Measurements from ENCODE around the gene EPHA7.

The EPHA7 gene

DNA sequence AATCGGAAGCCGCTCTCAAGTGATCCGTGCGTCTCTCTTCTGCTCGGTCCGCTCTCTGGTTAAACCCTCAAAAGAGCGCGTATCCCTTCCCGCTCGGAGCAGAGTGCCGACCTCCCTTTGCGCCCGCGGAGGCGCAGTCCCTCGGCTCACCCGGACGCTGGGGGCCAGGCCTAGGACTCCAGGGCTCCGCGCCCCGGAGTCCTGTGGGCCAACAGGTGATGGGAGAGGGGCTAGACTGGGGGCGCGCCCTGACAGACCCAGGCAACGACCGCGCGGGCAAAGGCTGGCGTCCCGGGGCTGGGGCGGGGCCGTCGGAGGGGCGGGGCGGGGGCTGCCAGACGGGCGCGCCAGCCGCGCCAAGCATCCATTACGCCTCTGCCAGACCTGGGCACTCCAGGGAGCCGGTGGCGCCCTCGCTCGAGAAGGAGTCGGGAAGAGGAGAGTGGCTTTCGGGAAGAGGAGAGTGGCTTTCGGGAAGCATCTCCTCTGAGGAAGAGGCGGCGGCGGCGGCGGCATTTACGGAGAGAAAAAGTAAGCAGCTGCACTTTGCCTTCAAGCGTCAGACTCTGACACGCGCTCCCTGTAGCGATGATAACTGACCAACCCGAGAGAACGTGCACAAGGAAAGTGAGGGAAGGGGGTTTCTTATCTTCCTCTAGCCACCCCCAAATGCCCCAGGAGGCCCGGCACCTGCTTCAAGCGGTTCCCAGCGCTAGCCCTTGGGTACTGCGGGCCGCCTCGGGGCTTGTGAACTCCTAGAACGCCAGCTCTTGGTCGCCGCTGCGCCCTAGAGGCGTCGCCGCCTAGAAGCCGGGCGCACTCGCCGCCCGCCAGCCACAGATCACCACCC lies 2.6 kb downstream of the EPHA7 start:
- Mint-ChIP-seq H3K4me1 (ENCODE audit: low read depth) (peaks cover 14% of the 10 kb centered on the region), H3K27ac (no peak overlapping the region), H3K36me3 (ENCODE audit: low read depth) (no peaks in the 10 kb centered on the region), H3K4me3 (peak overlapping the region; percentile 70), H3K27me3 (ENCODE audit: low read depth) (peaks cover 51% of the 10 kb centered on the region), H3K9me3 (no peaks in the 10 kb centered on the region)

DNA sequence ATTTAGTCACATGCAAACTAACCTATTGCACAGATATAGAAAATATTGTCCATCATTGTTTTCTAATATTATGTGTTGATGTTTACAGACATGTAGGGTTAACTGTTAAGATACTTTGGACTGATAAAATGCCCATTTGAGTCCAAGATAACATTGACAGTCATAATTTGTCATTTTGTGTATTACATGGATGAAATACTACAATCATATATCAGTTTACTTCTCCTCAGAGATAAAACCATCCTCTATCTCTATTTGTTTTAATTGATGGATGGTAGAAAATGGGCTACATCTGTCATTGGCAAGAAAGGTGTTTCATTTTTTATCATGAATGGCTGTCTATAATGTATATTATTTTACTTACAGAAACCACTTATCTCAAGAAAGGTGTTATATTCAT lies 6.2 kb downstream of the EPHA7 start:
- Mint-ChIP-seq H3K27me3 (ENCODE audit: low read depth) (peaks cover 24% of the 10 kb centered on the region), H3K4me1 (ENCODE audit: low read depth) (peaks cover 6% of the 10 kb centered on the region), H3K27ac (no peak overlapping the region), H3K4me3 (no peak overlapping the region), H3K9me3 (no peaks in the 10 kb centered on the region), H3K36me3 (ENCODE audit: low read depth) (no peaks in the 10 kb centered on the region)

DNA sequence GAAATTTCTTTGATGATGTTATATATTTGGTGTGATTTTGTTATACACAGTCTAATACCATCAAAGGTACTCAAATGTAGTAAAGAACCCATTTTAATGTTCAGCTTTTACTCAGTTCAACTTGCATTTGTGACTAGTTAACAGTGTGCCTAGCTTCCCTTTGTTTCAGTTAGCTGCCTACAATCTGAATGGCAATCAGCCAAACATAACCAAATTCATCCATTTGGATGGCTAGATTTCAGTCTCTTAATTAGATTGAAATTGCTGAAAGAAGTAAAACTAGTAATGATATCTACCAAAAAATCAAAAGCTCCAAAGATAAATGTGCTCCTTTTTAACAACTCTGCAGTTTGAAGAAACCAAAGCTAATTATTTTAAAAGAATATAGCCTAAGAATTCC lies 6.9 kb downstream of the EPHA7 start:
- peaks cover 3% of the 10 kb centered on the region for H3K4me1 Mint-ChIP-seq (ENCODE audit: low read depth)
- no peak overlapping the region for H3K27ac Mint-ChIP-seq
- H3K4me3 Mint-ChIP-seq: no peak overlapping the region
- H3K27me3 Mint-ChIP-seq (ENCODE audit: low read depth): peaks cover 16% of the 10 kb centered on the region
- no peaks in the 10 kb centered on the region for H3K36me3 Mint-ChIP-seq (ENCODE audit: low read depth)
- H3K9me3 Mint-ChIP-seq: no peaks in the 10 kb centered on the region

DNA sequence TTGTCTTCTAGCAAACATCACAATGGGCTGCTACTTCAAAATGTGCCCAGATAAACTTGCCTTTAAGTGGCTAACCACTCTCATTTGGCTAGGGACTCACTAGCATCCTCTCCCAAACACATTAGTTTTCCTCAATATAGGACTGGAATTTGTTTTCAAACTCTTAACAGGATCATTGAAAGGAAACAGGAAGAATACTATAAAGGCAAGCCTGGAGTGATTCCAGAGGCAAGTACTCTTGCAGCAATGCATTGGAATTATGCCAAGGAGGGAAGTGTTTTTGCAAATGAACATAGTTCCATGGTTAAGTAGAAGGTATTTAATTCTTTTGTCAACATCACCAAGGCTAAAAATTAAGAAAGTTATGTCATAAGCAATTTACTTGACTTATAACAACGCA lies 12.2 kb downstream of the EPHA7 start:
- H3K9me3 Mint-ChIP-seq: no peaks in the 10 kb centered on the region
- no peaks in the 10 kb centered on the region for H3K4me1 Mint-ChIP-seq (ENCODE audit: low read depth)
- H3K36me3 Mint-ChIP-seq (ENCODE audit: low read depth): no peaks in the 10 kb centered on the region
- H3K27me3 Mint-ChIP-seq (ENCODE audit: low read depth): no peaks in the 10 kb centered on the region
- no peak overlapping the region for H3K4me3 Mint-ChIP-seq
- no peak overlapping the region for H3K27ac Mint-ChIP-seq

DNA sequence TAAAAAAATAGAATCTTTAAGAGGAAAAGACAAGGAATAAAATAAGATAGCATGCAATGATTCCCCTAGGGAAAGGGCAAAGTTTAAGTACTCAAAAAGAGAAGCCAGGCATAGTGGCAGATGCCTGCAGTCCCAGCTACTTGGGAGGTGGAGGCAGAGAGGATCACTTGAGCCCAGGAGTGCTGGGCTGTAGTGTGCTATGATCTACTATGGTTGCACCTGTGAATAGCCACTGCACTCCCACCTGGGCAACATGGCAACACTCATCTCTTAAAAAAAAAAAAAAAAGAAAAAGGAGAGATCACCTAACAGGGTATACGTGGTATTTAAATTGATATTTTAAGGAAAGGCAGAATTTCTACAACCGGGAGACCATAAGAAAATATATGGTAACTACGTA lies 16.0 kb downstream of the EPHA7 start:
- H3K36me3 Mint-ChIP-seq (ENCODE audit: low read depth): no peaks in the 10 kb centered on the region
- H3K27ac Mint-ChIP-seq: no peak overlapping the region
- no peaks in the 10 kb centered on the region for H3K4me1 Mint-ChIP-seq (ENCODE audit: low read depth)
- H3K4me3 Mint-ChIP-seq: no peak overlapping the region
- H3K27me3 Mint-ChIP-seq (ENCODE audit: low read depth): no peaks in the 10 kb centered on the region
- H3K9me3 Mint-ChIP-seq: no peaks in the 10 kb centered on the region

DNA sequence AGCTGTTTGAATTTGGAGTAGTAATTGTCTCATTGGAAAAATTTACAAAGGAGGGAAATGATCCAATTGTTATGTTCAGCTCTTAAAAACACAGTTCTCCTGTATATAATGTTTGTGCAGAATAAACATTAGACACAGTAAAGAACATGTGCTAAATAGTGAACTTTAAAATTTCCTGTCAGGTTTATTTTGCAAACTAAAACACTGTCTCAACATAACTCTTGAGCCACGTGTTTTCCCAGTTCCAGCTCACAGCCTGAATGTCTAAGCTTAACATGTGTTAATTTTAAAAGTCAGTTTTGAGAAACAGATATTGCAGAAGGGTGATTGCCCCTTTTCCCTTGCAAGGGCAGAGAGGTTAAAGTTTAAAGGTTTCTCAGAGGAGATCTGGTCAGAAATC lies 20.6 kb downstream of the EPHA7 start:
- H3K4me1 Mint-ChIP-seq (ENCODE audit: low read depth): no peaks in the 10 kb centered on the region
- H3K27me3 Mint-ChIP-seq (ENCODE audit: low read depth): no peaks in the 10 kb centered on the region
- H3K4me3 Mint-ChIP-seq: no peak overlapping the region
- no peak overlapping the region for H3K27ac Mint-ChIP-seq
- no peaks in the 10 kb centered on the region for H3K36me3 Mint-ChIP-seq (ENCODE audit: low read depth)
- no peaks in the 10 kb centered on the region for H3K9me3 Mint-ChIP-seq

DNA sequence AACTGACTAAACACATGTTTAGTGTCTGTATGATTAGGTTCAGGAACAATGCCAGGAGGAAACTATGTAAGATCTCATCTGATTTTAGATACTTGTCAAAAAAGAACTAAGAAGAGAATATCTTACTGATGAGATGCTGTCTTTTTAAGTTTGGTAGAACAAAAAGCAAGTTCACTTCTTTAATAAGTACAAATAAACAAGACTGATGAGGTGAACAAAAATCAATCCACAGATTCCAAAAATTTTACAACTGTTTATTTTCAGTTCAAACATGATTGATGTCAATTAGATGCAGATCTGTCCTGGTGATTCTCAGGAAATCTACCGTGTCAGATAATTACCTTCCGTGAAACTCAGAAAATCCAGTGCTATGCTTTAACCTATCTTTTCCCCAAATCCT lies 24.9 kb downstream of the EPHA7 start:
- Mint-ChIP-seq H3K4me1 (ENCODE audit: low read depth) (no peaks in the 10 kb centered on the region), H3K36me3 (ENCODE audit: low read depth) (no peaks in the 10 kb centered on the region), H3K27me3 (ENCODE audit: low read depth) (no peaks in the 10 kb centered on the region), H3K9me3 (no peaks in the 10 kb centered on the region), H3K4me3 (no peak overlapping the region), H3K27ac (no peak overlapping the region)

DNA sequence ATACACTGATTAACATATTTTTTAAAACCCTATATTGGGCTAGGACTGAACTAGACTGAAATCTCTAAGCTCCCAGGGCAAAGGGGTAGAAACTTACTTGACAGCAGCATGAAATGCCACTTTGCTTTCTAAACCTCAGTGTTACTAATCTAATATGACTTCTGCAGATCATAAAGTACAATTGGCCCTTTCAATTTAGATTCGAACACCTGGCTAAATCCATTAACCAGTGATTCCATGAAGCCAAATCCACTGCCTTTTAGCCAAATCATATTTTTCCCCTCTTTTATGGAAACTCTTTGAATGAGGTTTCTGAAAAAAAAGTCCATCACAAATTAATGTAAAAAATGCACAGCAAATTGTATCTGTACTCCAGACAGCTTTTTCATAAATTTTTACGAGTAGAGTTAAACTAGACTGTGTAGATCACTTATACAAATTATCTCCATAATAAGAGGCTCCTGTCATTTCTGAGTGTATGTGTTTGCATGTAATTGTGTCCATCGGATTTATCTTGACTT lies 25.7 kb downstream of the EPHA7 start:
- Mint-ChIP-seq H3K9me3 (no peaks in the 10 kb centered on the region), H3K4me3 (no peak overlapping the region), H3K27ac (no peak overlapping the region), H3K27me3 (ENCODE audit: low read depth) (no peaks in the 10 kb centered on the region), H3K4me1 (ENCODE audit: low read depth) (no peaks in the 10 kb centered on the region), H3K36me3 (ENCODE audit: low read depth) (no peaks in the 10 kb centered on the region)

DNA sequence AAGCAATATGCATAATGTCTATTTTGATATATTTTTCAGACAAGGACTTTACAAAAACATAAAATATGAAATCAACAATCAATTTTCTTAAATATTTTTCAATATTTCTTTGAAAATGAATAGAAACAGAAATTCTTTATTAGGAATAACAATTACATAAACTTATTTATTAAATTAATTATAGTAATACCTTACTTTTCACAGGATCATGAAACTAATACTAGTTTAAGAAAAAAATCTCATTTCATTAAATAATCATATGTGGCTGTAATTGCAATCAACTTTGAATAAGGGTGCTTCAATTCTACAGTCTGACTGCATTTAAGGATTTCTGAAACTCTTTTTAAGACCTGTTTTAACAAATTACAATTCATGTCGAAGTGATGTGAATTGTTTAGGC lies 26.6 kb downstream of the EPHA7 start:
- no peak overlapping the region for H3K27ac Mint-ChIP-seq

DNA sequence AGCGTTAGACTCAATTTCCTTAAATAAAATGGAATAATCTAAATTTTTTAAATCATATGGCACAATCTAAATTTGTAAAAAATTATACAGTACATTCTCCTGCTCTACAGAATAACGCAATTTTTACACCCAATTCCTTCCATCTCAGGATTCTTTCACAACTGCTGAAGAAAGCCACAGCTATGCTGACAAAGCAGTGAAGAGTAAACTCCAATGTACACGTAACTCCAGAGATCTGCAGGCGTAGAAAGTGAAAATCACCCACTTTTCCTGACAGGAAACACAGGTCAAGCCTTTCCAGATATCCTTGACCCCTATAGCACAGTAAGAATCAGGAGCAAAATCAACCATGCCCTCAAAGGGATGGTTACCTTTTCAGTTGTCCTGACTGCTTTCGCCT lies 27.4 kb downstream of the EPHA7 start:
- no peak overlapping the region for H3K4me3 Mint-ChIP-seq
- H3K4me1 Mint-ChIP-seq (ENCODE audit: low read depth): no peaks in the 10 kb centered on the region
- no peaks in the 10 kb centered on the region for H3K36me3 Mint-ChIP-seq (ENCODE audit: low read depth)
- no peak overlapping the region for H3K27ac Mint-ChIP-seq
- no peaks in the 10 kb centered on the region for H3K27me3 Mint-ChIP-seq (ENCODE audit: low read depth)
- H3K9me3 Mint-ChIP-seq: peaks cover 8% of the 10 kb centered on the region

More for the DNA sequence above, 26.6 kb downstream of the EPHA7 start:
- H3K9me3 Mint-ChIP-seq: no peaks in the 10 kb centered on the region
- no peaks in the 10 kb centered on the region for H3K27me3 Mint-ChIP-seq (ENCODE audit: low read depth)
- no peaks in the 10 kb centered on the region for H3K4me1 Mint-ChIP-seq (ENCODE audit: low read depth)
- H3K36me3 Mint-ChIP-seq (ENCODE audit: low read depth): no peaks in the 10 kb centered on the region
- H3K4me3 Mint-ChIP-seq: no peak overlapping the region

DNA sequence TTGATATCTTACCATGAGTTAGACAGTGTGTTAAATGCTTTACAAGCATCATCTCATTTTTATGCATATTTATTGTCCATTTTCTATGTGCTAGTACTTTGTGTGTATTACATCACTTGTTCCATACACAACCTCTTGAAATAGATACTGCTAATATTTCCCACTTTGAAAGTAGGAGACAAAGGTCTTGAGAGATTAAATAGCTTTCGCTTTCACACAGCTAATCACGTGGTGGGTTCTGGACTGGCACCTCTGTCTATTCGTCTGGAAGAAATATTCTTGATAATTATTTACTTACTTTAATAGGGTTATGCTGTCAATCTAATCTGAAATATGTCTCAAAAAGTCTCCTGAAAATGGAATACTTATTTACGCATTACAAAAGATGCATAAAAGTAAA lies 30.2 kb downstream of the EPHA7 start:
- peaks cover 11% of the 10 kb centered on the region for H3K9me3 Mint-ChIP-seq
- no peaks in the 10 kb centered on the region for H3K27me3 Mint-ChIP-seq (ENCODE audit: low read depth)
- H3K36me3 Mint-ChIP-seq (ENCODE audit: low read depth): no peaks in the 10 kb centered on the region
- no peaks in the 10 kb centered on the region for H3K4me1 Mint-ChIP-seq (ENCODE audit: low read depth)
- no peak overlapping the region for H3K4me3 Mint-ChIP-seq
- no peak overlapping the region for H3K27ac Mint-ChIP-seq

DNA sequence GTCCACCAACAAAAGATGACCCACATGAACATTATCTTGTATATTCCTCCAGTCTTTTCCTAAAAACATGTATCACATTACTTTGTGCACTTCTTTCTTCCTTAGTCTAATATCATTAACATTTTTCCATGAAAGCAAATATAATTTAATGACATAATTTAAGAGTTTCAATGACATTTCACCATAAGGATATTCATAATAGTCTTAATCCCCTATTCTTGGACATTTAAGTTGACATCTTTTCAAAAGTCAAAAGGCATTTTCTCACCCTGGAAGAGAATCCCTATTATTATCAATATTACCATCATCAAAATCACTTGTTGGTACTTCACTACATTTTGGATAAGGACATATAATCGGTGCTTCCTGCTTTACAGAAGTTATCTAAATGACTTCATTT lies 31.3 kb downstream of the EPHA7 start:
- Mint-ChIP-seq H3K27ac (no peak overlapping the region), H3K9me3 (peaks cover 11% of the 10 kb centered on the region), H3K4me1 (ENCODE audit: low read depth) (no peaks in the 10 kb centered on the region), H3K27me3 (ENCODE audit: low read depth) (no peaks in the 10 kb centered on the region), H3K36me3 (ENCODE audit: low read depth) (no peaks in the 10 kb centered on the region), H3K4me3 (no peak overlapping the region)

DNA sequence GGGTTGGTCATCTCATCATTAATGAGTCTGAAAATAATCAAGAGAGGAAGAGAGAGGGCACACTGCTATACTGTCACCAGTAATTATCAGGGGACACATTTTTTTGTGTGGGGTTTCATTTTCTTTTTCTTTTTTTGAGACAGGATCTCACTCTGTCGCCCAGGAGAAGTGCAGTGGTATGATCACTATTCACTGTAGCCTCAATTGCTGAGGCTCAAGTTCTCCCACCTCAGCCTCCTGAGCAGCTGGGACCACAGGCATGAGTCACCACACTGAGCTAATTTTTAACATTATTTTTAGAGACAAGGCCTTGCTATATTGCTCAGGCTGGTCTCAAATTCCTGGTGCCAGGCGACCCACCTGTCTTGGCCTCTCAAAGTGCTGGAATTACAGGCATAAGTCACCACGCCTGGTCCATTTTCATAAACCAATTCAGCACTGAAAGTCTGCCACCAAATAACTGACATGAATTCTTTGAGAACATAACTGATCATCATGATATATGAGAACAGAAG lies 43.3 kb downstream of the EPHA7 start:
- Mint-ChIP-seq H3K4me1 (ENCODE audit: low read depth) (no peaks in the 10 kb centered on the region), H3K27ac (no peak overlapping the region), H3K9me3 (no peaks in the 10 kb centered on the region), H3K36me3 (ENCODE audit: low read depth) (no peaks in the 10 kb centered on the region), H3K4me3 (no peak overlapping the region), H3K27me3 (ENCODE audit: low read depth) (no peaks in the 10 kb centered on the region)

DNA sequence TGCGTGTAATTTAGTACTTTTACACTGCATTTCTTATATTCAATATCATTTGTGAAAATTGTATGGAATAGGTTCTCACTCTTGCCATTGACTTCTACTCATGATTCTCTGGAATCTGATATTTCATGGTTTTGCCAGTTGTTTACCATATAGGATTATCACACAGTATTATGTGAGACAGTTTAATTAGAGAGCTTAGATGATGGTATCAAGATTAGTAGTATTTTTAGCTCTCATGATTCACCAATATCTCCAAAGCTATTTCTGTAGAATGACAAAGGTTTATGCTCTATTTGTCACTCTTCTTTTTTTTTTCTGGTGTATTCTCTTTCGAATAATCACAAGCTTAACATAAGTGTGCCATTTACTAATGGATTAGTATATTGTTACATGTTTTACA lies 45.9 kb downstream of the EPHA7 start:
- no peaks in the 10 kb centered on the region for H3K36me3 Mint-ChIP-seq (ENCODE audit: low read depth)

DNA sequence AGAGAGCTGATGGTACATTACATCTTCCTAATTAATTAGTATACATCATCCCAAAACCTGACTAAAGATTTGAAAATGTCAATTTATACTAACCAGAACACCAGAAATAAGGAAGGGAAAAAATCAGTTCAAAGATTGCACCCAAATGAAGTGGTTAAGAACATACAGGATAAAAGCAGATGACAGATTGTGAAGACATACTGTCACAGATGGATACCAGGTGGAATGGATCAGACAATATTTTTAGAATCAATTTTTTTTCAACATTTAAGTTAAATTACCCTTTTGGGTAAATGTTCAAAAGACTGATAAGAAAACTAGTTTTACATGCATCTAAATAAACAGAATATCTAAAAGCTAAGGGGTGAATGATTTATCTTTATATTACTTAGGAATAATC lies 47.6 kb downstream of the EPHA7 start:
- Mint-ChIP-seq H3K27ac (no peak overlapping the region), H3K4me3 (no peak overlapping the region), H3K9me3 (no peaks in the 10 kb centered on the region), H3K27me3 (ENCODE audit: low read depth) (no peaks in the 10 kb centered on the region), H3K36me3 (ENCODE audit: low read depth) (no peaks in the 10 kb centered on the region), H3K4me1 (ENCODE audit: low read depth) (no peaks in the 10 kb centered on the region)

More for the DNA sequence above, 45.9 kb downstream of the EPHA7 start:
- no peaks in the 10 kb centered on the region for H3K27me3 Mint-ChIP-seq (ENCODE audit: low read depth)
- H3K27ac Mint-ChIP-seq: no peak overlapping the region
- no peaks in the 10 kb centered on the region for H3K4me1 Mint-ChIP-seq (ENCODE audit: low read depth)
- no peaks in the 10 kb centered on the region for H3K9me3 Mint-ChIP-seq
- no peak overlapping the region for H3K4me3 Mint-ChIP-seq

All from T-helper 1 cell treated with Interleukin-12 subunit alpha and Interleukin-12 subunit beta and Interleukin-4 antibody, amounts not matched to agents 30 μg/mL and 1 μg/mL, for 36 hours (primary cell).